GM18951 (cell line): Measurements from ENCODE around the gene VN1R2.
"Not testable (repeated sequence)": the region's sequence is repeated elsewhere in the genome, so short reads cannot be mapped to it uniquely, and the experiment has no call there.

Experiments used
- POLR2A ChIP-seq: IDR thresholded peaks from 4 replicates; pipeline ENCODE4 v1.6.1; 2011; ENCODE audit warnings: mild to moderate bottlenecking; ENCODE audit not compliant: insufficient read length, insufficient read depth; ENCODE audit errors: extremely low read depth
- in situ Hi-C: fragments of 300-500 bp; cut with MboI; formaldehyde crosslinking; loops from one replicate; pipeline ENCODE4 v1.12.0; 2022; ENCODE audit warnings: low sequenced_read_pairs, mixed read lengths, inconsistent platforms; ENCODE audit not compliant: unreplicated experiment

Gene VN1R2

DNA sequence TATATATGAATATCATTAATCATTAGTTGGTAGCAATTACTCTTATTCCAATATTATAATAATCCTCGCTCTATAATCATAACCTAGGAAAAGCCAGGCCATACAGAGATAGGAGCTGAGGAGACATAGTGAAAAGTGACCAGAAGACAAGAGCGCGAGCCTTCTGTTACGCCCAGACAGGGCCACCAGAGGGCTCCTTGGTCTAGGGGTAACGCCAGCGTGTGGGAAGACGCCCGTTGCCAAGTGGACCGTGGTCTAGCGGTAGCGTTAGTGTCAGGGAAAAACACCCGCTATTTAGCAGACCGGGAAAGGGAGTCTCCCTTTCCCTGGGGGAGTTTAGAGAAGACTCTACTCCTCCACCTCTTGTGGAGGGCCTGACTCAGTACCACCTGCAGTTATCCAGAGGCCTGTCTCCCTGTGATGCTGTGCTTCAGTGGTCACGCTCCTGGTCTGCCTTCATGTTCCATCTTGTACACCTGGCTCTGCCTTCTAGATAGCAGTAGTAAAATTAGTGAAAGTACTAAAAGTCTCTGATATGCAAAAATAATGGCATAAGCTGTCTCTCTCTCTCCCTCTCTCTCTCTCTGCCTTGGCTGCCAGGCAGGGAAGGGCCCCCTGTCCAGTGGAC, at the start of gene VN1R2:
Gene VN1R2 (plus strand): TSS at position 578 of the 628 bp plus-strand sequence. CDS start 84 bp downstream, outside the sequence.
- in situ Hi-C loops, result not testable (repeated sequence)

- in situ Hi-C loops, result not testable (repeated sequence)
These were observed 46.5 kb upstream of the VN1R2 start for GRCh38 chr19:53211554-53211953.

- TF ChIP-seq POLR2A, result no peak
These were observed 45.3 kb upstream of the VN1R2 start for GRCh38 chr19:53212703-53213320.

GRCh38 chr19:53222716-53223115, 35.4 kb upstream of the VN1R2 start:
- in situ Hi-C loops, result not testable (repeated sequence)

More at GRCh38 chr19:53212703-53213320, 45.3 kb upstream of the VN1R2 start:
- in situ Hi-C loops, result no loop called here

- in situ Hi-C loops, result no loop called here
- no peak for TF ChIP-seq POLR2A
These were observed 33.5 kb upstream of the VN1R2 start for GRCh38 chr19:53224606-53225005.

DNA sequence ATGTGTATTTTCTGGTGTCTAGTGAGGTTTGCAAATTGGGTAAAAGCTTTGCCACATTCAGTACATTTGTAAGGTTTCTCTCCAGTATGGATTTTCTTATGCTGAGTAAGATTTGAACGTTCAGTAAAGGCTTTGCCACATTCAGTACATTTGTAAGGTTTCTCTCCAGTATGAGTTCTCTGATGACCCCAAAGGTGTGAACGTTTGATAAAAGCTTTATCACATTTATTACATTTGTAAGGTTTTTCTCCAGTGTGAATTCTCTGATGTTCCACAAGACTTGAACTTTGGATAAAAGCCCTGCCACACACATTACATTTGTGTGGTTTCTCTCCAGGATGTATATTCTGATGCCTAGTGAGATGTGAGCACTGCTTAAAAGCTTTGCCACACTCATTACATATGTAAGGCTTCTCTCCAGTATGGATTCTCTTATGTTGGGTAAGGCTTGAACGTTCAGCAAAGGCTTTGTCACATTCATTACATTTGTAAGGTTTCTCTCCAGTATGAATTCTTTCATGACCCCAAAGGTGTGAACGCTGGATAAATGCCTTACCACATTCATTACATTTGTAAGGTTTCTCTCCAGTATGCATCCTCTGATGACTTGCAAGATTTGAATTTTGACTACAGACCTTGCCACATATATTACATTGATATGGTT, 20.8 kb upstream of the VN1R2 start:
- no peak for TF ChIP-seq POLR2A
- in situ Hi-C loops, result no loop called here

GRCh38 chr19:53246498-53246897, 11.6 kb upstream of the VN1R2 start:
- TF ChIP-seq POLR2A, result no peak
- in situ Hi-C loops, result no loop called here

GRCh38 chr19:53254411-53255341, 3.4 kb upstream of the VN1R2 start, which contains the start of gene ZNF677:
Gene ZNF677 (minus strand): TSS chr19:53254873. CDS start chr19:53251550, 3,323 bp downstream.
- TF ChIP-seq POLR2A, result peak; percentile 40
- in situ Hi-C loops, result no loop called here

GRCh38 chr19:53267623-53268022, 9.5 kb downstream of the VN1R2 start, which contains the start of gene VN1R4:
Gene VN1R4 (minus strand): TSS chr19:53267723. CDS start chr19:53267665, 58 bp downstream.
- in situ Hi-C loops, result not testable (repeated sequence)

DNA sequence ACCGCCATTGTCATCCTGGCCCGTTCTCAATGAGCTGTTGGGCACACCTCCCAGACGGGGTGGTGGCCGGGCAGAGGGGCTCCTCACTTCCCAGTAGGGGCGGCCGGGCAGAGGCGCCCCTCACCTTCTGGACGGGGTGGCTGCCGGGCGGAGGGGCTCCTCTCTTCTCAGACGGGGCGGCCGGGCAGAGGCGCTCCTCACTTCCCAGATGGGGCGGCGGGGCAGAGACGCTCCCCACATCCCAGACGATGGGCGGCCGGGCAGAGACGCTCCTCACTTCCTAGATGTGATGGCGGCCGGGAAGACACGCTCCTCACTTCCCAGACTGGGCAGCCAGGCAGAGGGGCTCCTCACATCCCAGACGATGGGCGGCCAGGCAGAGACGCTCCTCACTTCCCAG, 11.8 kb downstream of the VN1R2 start:
- in situ Hi-C loops, result loop anchor here (10.0 kb wide), 1 partner anchor 935 kb away; the partner anchor contains the start of gene ZNF610

- in situ Hi-C loops, result loop anchor here (10.0 kb wide), 1 partner anchor 937 kb away; the partner anchor contains the start of gene ZNF610
- TF ChIP-seq POLR2A, result no peak
These were observed 14.0 kb downstream of the VN1R2 start for GRCh38 chr19:53272044-53272443.

DNA sequence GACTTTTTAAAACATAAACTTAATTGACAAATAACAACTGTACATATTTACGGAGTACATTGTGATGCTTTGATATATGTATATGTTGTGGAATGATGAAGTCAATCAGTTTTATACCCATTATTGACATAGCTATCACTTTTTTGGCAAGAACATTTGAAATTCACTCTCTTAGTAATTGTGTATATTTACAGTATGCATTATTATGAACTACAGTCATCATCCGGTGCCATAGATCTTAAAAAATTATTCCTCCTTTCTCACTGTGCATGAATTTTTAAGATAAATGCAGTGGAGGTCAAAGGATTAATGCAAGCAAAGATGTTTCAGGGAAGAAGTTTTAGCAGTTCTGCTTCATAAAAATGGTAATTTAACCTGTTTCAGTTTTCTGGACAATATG, 17.4 kb downstream of the VN1R2 start:
- in situ Hi-C loops, result loop anchor here (10.0 kb wide), 1 partner anchor 941 kb away; the partner anchor contains the start of gene ZNF610
- TF ChIP-seq POLR2A, result no peak

DNA sequence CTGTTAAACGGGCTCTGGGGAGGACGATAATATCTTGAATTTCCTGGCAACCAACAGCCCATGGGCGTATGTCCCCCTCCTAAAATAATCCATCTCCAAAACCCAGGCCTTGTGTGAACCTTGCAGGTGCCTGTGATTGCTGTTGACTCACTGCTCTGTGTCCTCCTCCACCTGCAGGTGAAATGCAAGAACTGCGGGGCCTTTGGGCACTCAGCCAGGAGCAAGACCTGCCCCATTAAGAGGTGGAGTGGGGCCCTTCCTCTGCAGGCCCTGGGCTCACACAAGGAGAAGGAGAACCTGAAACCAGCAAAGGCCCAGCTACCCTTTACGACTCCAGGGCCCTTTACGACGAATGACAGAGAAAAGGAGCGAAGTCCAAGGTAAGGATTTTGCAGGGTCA, 23.9 kb downstream of the VN1R2 start:
- in situ Hi-C loops, result not testable (repeated sequence)
